ENCODE results near the gene DHX9.

GRCh38 chr1:182816863-182817262 lies 22.3 kb upstream of the DHX9 start:
- TF ChIP-seq EZH2 (IDR thresholded peaks at IDR 0.05; ENCODE audit: low read length) (no peak), CTCF (optimal IDR thresholded peaks at IDR 0.05 in 1 of 3, IDR thresholded peaks at IDR 0.05 in 1 of 3, conservative IDR thresholded peaks at IDR 0.05 in 1 of 3; ENCODE audit: extremely low read depth in 1 of 3, insufficient read depth in 2 of 3, low read length in 3 of 3) (no peak)
